ENCODE measurements around the gene MYBPC1. TPM values are rescaled to one million over a fixed set of nuclear protein-coding genes. Genes with fewer than 3 reads are reported as not detected.

MYBPC1 gene
- total RNA-seq, 1 donor from 2014 or later = 0.55 TPM

GRCh38 chr12:101599771-101600484 is 5.2 kb downstream of the MYBPC1 start:
- no peak for DNase-seq (ENCODE audit: low spot score)

- DNase-seq (ENCODE audit: low spot score) = no peak
Observed at GRCh38 chr12:101604132-101604531, 9.4 kb downstream of the MYBPC1 start.

- no peak for DNase-seq (ENCODE audit: low spot score)
Observed at GRCh38 chr12:101607894-101608293, 13.1 kb downstream of the MYBPC1 start.

GRCh38 chr12:101608301-101609133 is 13.7 kb downstream of the MYBPC1 start:
- peak; percentile 77 for DNase-seq (ENCODE audit: low spot score)

- no peak for DNase-seq (ENCODE audit: low spot score)
Observed at GRCh38 chr12:101609198-101609597, 14.4 kb downstream of the MYBPC1 start.

GRCh38 chr12:101612160-101612916 is 17.6 kb downstream of the MYBPC1 start:
- no peak for DNase-seq (ENCODE audit: low spot score)

GRCh38 chr12:101616027-101616494 is 21.3 kb downstream of the MYBPC1 start:
- peak; percentile 18 for DNase-seq (ENCODE audit: low spot score)

GRCh38 chr12:101619026-101619786 is 24.4 kb downstream of the MYBPC1 start:
- DNase-seq (ENCODE audit: low spot score) = no peak

GRCh38 chr12:101619858-101620761 is 25.3 kb downstream of the MYBPC1 start:
- DNase-seq (ENCODE audit: low spot score) = no peak

- DNase-seq (ENCODE audit: low spot score) = no peak
Observed at GRCh38 chr12:101620762-101621133, 26.0 kb downstream of the MYBPC1 start.

GRCh38 chr12:101628676-101629075 is 33.9 kb downstream of the MYBPC1 start:
- no peak for DNase-seq (ENCODE audit: low spot score)

GRCh38 chr12:101634724-101635123 is 40.0 kb downstream of the MYBPC1 start:
- no peak for DNase-seq (ENCODE audit: low spot score)

- no peak for DNase-seq (ENCODE audit: low spot score)
Observed at GRCh38 chr12:101637936-101638335, 43.2 kb downstream of the MYBPC1 start.

- peak; percentile 50 for DNase-seq (ENCODE audit: low spot score)
Observed at GRCh38 chr12:101642115-101643067, 47.6 kb downstream of the MYBPC1 start.

- DNase-seq (ENCODE audit: low spot score) = no peak
Observed at GRCh38 chr12:101647711-101648110, 52.9 kb downstream of the MYBPC1 start.

- no peak for DNase-seq (ENCODE audit: low spot score)
Observed at GRCh38 chr12:101648195-101648594, 53.4 kb downstream of the MYBPC1 start.

GRCh38 chr12:101650346-101651117 is 55.8 kb downstream of the MYBPC1 start:
- DNase-seq (ENCODE audit: low spot score) = no peak

- DNase-seq (ENCODE audit: low spot score) = no peak
Observed at GRCh38 chr12:101653030-101653429, 58.3 kb downstream of the MYBPC1 start.
